OCI-LY7 (cell line): ENCODE results near the gene TOB2. TPM values are rescaled to one million over a fixed set of nuclear protein-coding genes. Genes with fewer than 3 reads are reported as not detected.

Experiments
- BruUV-seq: library from RNA; stranded (reverse); fragments of 400-500 nt; replicated peaks from 2 replicates; lab custom pipeline; 2021; lab: Mats Ljungman, UMichigan
- CTCF ChIA-PET: fragments of 300-600 bp; sonication (Branson Sonifier 250); formaldehyde crosslinking; loops from one replicate; lab custom pipeline; 2022; ENCODE audit warnings: antibody characterized with exemption; ENCODE audit not compliant: unreplicated experiment; lab: Charles Lee
- POLR2A ChIA-PET: fragments of 300-600 bp; sonication (Branson Sonifier 250); formaldehyde crosslinking; loops from one replicate; lab custom pipeline; 2022; ENCODE audit warnings: antibody characterized with exemption; lab: Charles Lee
- DNase-seq: peaks from one replicate; pipeline ENCODE4 v3.0.0-alpha.2; 2015; ENCODE audit warnings: low spot score
- H2AFZ ChIP-seq: fragments of 200-600 bp; sonication (generic), shearing (Covaris generic); 2 replicates; pipeline ENCODE4 v1.6.1; 2014; ENCODE audit warnings: mild to moderate bottlenecking, antibody characterized with exemption, low read length, moderate library complexity
- H3K27ac ChIP-seq: fragments of 200-600 bp; sonication (generic); 2 replicates; pipeline ENCODE4 v1.5.1; 2014; ENCODE audit warnings: mixed run types, low read depth, mild to moderate bottlenecking, moderate library complexity, low read length, inconsistent platforms; ENCODE audit not compliant: poor library complexity, severe bottlenecking
- H3K36me3 ChIP-seq: fragments of 200-600 bp; sonication (generic); 2 replicates; pipeline ENCODE4 v1.6.1; 2014; ENCODE audit warnings: mild to moderate bottlenecking, antibody characterized with exemption, low read length, moderate library complexity, mixed read lengths; ENCODE audit not compliant: insufficient read depth
- H3K4me1 ChIP-seq: fragments of 200-600 bp; sonication (generic); 2 replicates; pipeline ENCODE4 v1.5.1; 2014; ENCODE audit warnings: mild to moderate bottlenecking, low read length; ENCODE audit not compliant: insufficient read depth, poor library complexity, severe bottlenecking
- H3K4me2 ChIP-seq: fragments of 200-600 bp; sonication (generic); 2 replicates; pipeline ENCODE4 v1.6.1; 2014; ENCODE audit warnings: mild to moderate bottlenecking, low read length
- H3K4me3 ChIP-seq: fragments of 200-600 bp; sonication (generic); 2 replicates; pipeline ENCODE4 v1.5.1; 2014; ENCODE audit warnings: mild to moderate bottlenecking, low read depth, low read length; ENCODE audit not compliant: poor library complexity, severe bottlenecking
- H3K79me2 ChIP-seq: fragments of 200-600 bp; sonication (generic); 2 replicates; pipeline ENCODE4 v1.6.1; 2016; ENCODE audit warnings: low read depth, mild to moderate bottlenecking, low read length, moderate library complexity, mixed read lengths; ENCODE audit not compliant: insufficient read depth
- H3K9me2 ChIP-seq: fragments of 200-600 bp; sonication (generic); 2 replicates; pipeline ENCODE4 v1.6.1; 2016; ENCODE audit warnings: mild to moderate bottlenecking, low read length, mixed read lengths; ENCODE audit not compliant: insufficient read depth
- H3K9me3 ChIP-seq: fragments of 200-600 bp; sonication (generic); 2 replicates; pipeline ENCODE4 v1.6.1; 2014; ENCODE audit warnings: mild to moderate bottlenecking, mixed run types, low read length, mixed read lengths
- H4K20me1 ChIP-seq: fragments of 200-600 bp; sonication (generic); 2 replicates; pipeline ENCODE4 v1.6.1; 2014; ENCODE audit warnings: mild to moderate bottlenecking, antibody characterized with exemption, low read length, moderate library complexity, mixed read lengths; ENCODE audit not compliant: insufficient read depth
- CTCF ChIP-seq: fragments of 200-600 bp; sonication (generic); conservative IDR thresholded peaks from 2 replicates; pipeline ENCODE4 v1.5.1; 2014; ENCODE audit warnings: mild to moderate bottlenecking, antibody characterized with exemption, low read length, moderate library complexity, mixed read lengths
- EZH2phosphoT487 ChIP-seq: fragments of 200-600 bp; sonication (generic); IDR thresholded peaks from 2 replicates; pipeline ENCODE4 v1.6.1; 2018; ENCODE audit warnings: low read depth, borderline replicate concordance, mild to moderate bottlenecking, mixed run types, antibody characterized with exemption, low read length, moderate library complexity, mixed read lengths
- intact Hi-C: fragments of 100-400 bp; cut with micrococcal nuclease; formaldehyde crosslinking; loops from one replicate; pipeline ENCODE4 v1.10.0; 2022; ENCODE audit not compliant: unreplicated experiment
- total RNA-seq, 2 experiments: library from RNA; depleted of rRNA in 1 of 2; stranded (reverse); fragments of >200 nt in 1 of 2; shearing (Covaris generic) in 1 of 2; gene quantifications; 2 replicates each; pipeline ENCODE4 v1.2.3, GENCODE V29; 2014 to 2022

The TOB2 gene
- total RNA-seq, 2 experiments from 2014 or later = 13.5 to 27.0 TPM

DNA sequence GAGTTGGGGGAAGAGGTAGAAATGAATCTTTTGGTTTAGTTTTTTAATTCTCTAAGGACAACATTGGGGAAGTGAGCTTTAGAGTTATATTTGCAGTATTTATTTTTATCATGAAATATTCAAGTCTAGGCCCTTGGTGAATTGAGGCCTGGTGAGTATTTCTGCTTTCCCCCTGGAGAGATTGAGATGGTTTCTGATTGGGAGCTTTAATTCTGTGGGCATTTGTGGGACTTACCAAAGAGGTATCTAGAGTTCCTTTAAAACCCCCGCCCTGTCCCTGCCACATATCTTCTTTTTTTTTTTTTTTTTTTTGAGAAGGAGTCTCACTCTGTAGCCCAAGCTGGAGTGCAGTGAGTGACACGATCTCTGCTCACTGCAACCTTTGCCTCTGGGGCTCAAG, 31.9 kb upstream of the TOB2 start:
- Histone ChIP-seq H4K20me1 (peaks cover 28% of the 10 kb centered on the region), H3K4me3 (no peak overlapping the region)
- POLR2A ChIA-PET = interaction anchor here (0.6 to 2.2 kb wide), 9 partner anchors 8 to 94 kb away, joined by 3 to 10 read pairs (median 4); partner anchors contain the start of genes ACO2, PHF5A and TOB2

DNA sequence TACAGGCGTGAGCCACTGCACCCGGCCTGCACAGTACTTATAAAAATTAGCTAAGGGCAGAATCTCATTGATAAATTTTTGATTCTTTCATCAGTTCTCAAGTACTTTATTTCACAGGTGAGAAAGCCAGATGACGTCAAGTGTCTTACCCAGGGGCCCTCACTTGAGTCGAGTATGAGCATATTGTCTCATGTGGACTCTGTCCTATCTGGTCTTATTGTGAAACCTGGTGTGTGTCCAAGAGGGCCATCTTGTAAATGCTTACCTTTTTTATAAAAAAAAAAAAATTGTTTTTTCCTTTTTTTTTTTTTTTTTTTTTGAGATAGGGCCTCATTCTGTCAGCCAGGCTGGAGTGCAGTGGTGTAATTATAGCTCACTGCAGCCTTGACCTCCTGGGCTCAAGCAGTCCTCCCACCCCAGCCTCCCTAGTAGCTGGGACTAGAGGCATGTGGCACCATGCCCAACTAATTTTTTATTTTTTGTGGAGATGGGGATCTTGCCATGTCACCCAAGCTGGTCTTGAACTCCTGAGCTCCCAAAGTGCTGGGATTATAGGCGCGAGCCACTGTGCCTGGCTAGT, 28.4 kb upstream of the TOB2 start:
- H4K20me1 ChIP-seq = peaks cover 17% of the 10 kb centered on the region; the same call in 1 of the 2 replicates
- H3K9me2 ChIP-seq = no peaks in the 10 kb centered on the region
- CTCF ChIA-PET = no interaction called here
- H3K4me3 ChIP-seq = no peak overlapping the region
- no peaks in the 10 kb centered on the region for H3K9me3 ChIP-seq
- no peak overlapping the region for H3K4me2 ChIP-seq
- BruUV-seq = no TSS peak
- no peak overlapping the region for H3K27ac ChIP-seq
- peaks cover 41% of the 10 kb centered on the region for H3K4me1 ChIP-seq
- no peak for DNase-seq
- intact Hi-C loops = no loop called here
- peaks cover 70% of the 10 kb centered on the region for H3K36me3 ChIP-seq
- H2AFZ ChIP-seq = no peak overlapping the region
- peaks cover 96% of the 10 kb centered on the region for H3K79me2 ChIP-seq
- TF ChIP-seq EZH2phosphoT487 (no peak), CTCF (no peak)
- POLR2A ChIA-PET = interaction anchor here (0.6 to 1.0 kb wide), 2 partner anchors 109 to 115 kb away, joined by 4 read pairs; partner anchors contain the start of gene PMM1

More for the DNA sequence above, 31.9 kb upstream of the TOB2 start:
- H3K4me1 ChIP-seq = peaks cover 47% of the 10 kb centered on the region
- peaks cover 53% of the 10 kb centered on the region for H3K36me3 ChIP-seq
- no peaks in the 10 kb centered on the region for H3K9me3 ChIP-seq
- TF ChIP-seq EZH2phosphoT487 = no peak
- no peak for TF ChIP-seq CTCF
- BruUV-seq = no TSS peak
- CTCF ChIA-PET = no interaction called here
- no peak for DNase-seq
- intact Hi-C loops = no loop called here
- H3K4me2 ChIP-seq = peak overlapping the region; percentile 35
- H3K9me2 ChIP-seq = no peaks in the 10 kb centered on the region
- peaks cover 96% of the 10 kb centered on the region for H3K79me2 ChIP-seq
- no peak overlapping the region for H2AFZ ChIP-seq
- peak overlapping the region; percentile 10 for H3K27ac ChIP-seq

DNA sequence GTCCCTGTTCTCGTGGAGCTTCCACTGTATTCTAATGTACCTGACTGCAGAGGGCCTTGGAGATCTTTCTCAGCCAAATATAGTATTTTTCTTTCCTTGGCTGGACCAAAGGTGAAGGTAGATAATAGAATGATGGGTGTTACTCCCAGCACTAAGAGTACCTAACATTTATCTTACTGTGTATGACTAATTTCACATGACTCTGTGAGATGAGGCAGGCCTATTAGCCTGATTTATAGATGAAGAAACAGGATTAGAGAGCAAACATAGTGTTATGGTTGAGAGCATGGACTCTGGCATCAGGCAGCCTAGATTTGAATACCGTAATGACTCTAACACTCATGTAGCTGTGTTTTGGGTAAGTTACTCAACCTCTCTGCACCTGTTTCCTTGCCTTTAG, 25.0 kb upstream of the TOB2 start:
- Histone ChIP-seq H3K79me2 (peaks cover 90% of the 10 kb centered on the region), H3K9me2 (no peaks in the 10 kb centered on the region), H3K36me3 (peaks cover 59% of the 10 kb centered on the region), H4K20me1 (peaks cover 12% of the 10 kb centered on the region), H2AFZ (no peak overlapping the region), H3K4me2 (peak overlapping the region; percentile 100; the same call in 1 of the 2 replicates), H3K9me3 (no peaks in the 10 kb centered on the region), H3K4me1 (peaks cover 34% of the 10 kb centered on the region), H3K27ac (no peak overlapping the region), H3K4me3 (no peak overlapping the region)
- TF ChIP-seq EZH2phosphoT487 = no peak
- no peak for TF ChIP-seq CTCF
- no peak for DNase-seq
- intact Hi-C loops = no loop called here
- no TSS peak for BruUV-seq
- ChIA-PET POLR2A (no interaction called here), CTCF (no interaction called here)
